Stimulated activated CD4-positive, alpha-beta T cell treated with anti-CD3 and anti-CD28 coated beads, Interleukin-12 subunit alpha, Interleukin-12 subunit beta, amount 100 ng/mL, for 24 hours (primary cell): ENCODE results near the gene PRR15.

ENCODE experiments used
- DNase-seq, 2 experiments: peaks; one replicate each; pipeline ENCODE4 v3.0.0-alpha.2; 2020; ENCODE audit warnings: low read depth in 2 of 2

Gene PRR15

DNA sequence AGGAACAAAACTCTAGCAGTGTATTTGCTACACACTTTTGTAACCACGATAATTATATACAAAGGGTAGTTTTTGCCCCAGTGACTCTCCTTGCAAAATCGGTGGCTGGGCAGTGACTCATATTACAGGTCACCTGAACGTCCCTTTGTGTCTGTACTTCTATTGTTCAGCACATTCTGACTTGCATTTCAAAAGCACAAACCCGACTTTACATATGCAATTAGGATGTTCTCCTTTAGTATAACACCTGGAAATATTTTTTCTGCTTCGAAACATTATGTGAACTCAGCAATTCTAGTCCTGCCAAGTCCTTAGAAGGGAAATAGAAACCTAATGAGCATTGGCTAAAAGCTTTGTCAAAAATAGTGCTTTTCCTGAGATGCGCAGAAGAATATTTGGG lies 6.0 kb downstream of the PRR15 start:
- no peak for DNase-seq

DNA sequence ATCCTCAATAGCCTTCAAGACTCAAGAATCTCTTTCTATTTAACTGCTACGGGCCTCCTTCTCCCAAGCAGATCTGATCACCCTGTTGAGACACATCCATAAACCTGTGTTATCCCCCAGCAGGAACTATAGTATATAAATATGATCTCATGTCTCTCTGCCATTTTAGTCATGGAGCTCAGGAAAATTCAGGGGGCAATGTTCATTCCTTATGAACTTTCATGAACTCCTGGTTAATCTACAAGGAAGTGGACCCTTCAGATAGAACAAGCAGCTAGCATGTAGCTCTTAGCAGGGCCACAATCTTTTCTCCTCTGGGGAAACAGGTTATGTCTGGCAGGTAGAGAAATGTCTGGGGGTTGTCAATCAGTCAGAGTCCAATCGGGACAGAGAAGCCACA lies 8.9 kb downstream of the PRR15 start:
- DNase-seq, result no peak

DNA sequence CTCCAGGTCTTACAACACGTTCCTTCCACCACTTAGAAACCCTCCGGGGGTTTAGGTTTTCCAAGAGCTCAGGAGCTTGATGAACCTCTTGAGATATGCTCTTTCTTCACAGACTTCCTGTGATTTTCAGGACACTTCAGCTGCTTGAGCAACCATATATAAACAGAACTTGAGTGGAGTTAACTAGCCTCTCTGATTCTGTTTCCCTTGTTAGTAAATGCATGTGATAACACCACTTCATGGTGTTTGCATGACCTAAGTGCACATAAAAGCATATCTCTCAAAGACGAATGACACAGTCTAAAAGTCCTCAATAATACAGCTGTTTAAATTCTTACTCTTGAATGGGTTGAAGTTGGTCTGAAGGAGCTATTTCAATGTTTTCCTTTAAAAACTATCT lies 9.9 kb downstream of the PRR15 start:
- no peak for DNase-seq

DNA sequence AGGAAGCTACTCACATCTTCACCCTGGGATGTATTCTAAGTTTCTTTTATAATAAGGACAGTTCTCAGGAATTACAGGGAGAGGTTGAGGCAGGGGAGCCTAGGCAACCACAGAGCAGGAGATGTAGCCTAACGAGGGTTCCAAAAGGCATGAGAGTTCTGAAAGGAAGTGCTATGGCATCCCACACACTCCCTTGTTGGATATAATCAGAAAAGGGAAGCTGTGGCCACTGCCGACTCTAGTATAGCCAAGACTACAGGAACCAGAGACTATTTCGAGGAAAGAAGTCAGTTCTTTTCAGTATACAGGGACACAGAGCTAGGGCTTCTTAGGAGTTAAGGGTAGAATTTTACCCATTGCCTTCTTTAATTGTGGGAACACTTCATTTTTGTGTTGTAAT lies 11.0 kb downstream of the PRR15 start:
- no peak for DNase-seq

DNA sequence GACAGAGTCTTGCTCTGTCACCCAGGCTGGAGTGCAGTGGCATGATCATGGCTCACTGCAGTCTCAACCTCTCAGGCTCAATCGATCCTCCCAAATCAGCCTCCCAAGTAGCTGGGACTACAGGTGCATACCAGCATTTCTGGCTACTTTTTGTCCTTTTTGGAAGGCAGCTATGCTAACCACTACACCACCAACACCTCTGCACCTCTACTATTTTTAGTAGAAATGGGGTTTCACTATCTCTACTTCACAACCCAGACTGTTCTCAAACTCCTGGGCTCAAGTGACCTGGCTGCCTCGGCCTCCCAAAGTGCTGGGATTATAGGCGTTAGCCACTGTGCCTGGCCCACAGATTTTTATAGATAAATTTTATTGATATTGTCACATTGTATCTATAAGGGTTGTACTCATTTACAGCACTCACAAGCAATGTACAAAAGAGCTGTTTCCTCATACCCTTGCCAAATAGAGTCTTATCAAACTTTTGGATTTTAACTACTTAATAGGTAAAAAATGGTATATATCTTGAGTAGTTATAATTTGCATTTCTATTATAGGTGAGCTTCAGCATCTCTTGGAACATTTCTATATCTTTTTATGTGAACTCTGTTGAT lies 23.7 kb downstream of the PRR15 start:
- no peak for DNase-seq

DNA sequence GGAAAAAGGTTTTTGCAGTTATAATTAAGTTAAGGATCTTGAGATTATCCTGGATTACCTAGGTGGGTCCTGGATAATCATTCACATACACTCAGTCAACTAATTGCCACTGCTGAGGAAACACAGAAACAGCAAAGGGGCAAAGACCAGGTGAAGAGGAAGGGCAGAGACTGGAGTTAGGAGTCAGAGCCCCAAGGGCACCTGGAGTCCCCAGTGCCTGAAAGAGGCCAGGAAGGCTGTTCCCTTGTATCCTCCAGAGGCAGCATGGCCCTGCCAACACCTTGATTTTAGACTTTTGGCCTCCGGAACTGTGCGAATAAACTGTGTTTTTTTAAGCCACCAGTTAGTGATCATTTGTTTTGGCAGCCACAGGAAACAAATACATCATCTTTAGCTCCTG lies 24.6 kb downstream of the PRR15 start:
- no peak for DNase-seq

DNA sequence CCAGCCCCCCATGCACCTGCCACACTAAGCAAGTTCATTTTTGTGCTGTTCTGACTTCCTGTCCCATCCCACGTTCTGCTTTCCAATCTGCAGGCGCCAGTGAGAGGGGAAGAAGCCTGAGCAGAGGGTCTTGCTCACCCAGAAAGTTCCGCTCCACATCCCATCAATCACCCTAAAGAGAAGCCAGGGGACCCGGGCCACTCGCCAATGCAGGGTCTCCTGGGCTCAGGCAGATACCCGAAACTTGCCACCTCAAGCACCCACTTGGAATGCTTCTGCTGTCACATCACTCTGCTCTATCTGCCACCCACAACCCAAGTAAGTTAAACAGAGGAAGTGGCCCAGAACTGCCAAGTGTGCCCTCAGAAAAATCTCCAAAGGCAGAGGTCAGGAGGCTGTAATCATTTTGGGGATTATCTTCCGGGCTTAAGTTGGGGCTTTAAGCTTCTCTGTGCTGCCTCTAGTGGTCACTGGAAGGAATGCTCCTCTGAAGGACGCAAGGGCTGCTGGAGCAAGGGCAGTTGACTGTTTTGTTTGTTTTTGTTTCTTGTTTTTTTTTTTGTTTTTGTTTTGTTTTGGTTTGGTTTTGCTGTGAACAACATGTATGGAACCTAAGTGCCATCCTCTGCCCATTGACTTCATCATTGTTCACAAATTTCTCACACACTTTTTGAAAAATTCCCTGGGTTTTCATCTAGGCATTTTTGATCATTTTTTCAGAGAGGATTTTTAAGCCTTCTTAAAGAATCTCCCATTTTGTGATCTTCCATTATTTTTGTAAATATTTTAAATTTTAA lies 25.5 kb downstream of the PRR15 start:
- no peak for DNase-seq

DNA sequence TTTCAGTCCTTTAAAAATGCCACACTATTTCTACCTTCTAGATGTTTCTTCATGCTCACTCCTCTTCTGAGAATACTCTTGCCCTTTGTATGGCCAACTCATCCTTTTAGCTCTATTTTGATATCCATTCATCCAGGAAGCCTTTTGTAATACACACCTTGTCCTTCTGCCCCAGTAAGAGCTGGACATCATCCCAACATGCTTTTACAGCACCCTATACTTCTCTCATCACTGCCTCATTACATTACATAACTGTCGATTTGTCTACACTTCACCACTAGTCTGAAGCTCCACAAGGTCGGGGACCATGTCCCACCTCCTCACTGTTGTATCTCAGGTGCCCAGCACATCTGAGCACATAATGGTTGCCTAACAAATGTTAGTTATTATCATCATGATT lies 29.2 kb downstream of the PRR15 start:
- no peak for DNase-seq

DNA sequence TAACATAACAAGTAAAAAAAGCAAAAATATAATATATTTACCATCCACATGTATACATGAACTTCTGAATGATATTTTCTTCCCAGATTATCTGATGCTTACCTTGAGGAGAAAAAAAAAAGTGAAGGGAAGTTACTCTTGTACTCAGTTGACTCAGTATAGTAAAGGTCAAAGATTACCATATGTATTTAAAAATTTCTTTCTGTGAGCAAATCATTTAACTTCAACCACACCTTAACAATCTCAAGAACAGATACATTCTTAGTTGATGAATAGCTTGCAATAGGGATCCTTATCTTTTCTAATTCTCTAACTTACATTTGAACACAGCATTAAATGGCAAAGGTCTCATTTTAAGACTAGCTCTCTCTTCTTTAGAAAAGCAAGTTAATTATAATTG lies 29.8 kb downstream of the PRR15 start:
- no peak for DNase-seq

DNA sequence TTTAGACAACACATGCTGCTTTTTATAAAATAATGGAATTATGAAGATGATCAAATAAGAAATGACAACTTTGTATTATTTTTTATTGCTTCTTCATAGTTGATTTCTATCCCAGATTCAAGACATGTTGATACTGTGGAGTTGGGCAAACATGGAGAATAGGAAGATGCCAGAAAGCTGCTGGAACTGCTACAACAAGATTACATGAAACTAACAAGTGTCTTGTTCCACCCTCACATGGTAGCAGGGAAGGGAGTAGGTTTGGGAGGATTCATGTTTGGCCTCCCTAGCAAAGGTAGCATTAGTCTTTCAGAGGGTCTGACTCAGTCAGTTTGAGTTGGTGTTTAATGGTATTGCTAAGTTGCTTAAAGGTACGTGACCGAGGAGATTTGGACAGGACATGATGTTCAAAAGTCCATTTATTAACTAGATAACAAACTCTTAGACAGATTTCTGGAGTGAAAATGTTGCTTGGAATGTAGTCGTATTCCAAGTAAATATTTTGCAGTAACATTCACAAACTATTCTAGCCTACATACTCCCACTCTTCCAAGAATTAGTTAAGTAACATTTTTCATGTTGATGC lies 33.1 kb downstream of the PRR15 start:
- DNase-seq, result no peak

DNA sequence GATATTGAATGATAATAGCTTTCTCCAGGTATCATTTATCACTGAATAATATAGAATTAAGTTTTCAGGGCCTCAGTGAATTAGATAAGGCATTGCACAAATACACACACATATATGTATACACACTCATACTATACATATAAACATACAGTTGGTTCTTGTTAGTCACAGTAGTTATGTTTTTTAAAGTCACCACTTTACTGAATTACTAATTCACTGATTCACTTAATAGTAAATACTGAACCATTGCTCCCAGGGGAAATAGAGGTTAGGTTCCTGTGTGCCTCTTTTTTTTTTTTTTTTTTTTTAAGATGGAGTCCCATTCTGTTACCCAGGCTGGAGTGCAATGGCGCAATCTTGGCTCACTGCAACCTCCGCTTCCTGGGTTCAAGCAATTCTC lies 33.6 kb downstream of the PRR15 start:
- no peak for DNase-seq

DNA sequence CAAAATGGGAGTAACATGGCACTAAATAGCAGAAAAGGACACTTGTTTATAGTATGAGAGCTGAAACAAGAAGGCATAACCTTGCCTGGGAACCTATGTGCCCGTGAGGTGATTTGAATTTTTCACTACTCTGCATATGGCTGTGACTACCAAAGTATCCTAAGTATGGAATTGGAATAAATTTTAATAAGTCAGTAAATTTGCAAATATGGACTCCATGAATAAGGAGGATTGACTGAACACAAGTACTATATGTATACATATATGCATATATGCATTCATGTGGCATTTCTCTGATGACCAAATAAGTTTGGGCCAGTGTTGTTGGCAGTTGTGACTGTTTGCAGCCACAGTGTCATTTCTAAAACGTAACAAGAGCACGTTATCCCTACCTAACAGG lies 34.5 kb downstream of the PRR15 start:
- no peak for DNase-seq

DNA sequence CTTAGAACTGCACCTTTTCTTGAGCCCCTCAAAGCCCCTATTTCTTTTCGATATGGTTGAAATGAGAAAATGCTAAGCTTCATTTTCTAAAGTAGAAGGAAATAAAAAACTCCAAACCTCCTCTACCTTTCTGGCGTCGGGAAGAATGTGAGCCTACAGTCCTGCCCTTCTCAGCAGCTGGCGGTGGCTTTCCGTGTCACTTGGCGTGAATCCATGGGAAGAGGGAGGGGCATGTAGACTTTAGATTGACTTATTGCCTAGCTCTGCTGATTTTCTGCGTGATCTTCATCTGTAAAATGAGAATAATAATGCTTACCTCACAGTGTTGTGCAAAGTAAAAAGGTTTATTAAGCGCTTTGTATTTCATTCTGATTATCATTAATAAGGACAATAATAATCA lies 35.0 kb downstream of the PRR15 start:
- no peak for DNase-seq

DNA sequence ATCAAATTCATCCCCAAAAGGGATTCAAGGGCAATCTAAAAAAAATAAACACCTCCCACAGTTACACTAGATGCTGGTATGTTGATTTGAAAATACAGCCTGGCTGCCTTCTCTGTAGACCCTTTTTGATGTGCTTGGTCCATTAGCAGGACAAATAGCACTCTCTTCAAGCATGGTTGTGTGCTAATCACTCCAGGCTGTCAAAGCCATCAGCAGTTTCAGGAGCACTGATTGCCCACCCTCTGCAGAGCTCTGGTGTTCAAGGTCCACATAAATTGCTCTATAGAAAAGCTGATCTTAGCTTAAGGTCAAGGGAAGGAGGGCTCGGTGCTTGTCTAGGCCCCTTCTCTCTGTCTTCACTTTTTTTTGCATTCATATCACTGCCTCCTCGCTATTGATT lies 35.4 kb downstream of the PRR15 start:
- no peak for DNase-seq

DNA sequence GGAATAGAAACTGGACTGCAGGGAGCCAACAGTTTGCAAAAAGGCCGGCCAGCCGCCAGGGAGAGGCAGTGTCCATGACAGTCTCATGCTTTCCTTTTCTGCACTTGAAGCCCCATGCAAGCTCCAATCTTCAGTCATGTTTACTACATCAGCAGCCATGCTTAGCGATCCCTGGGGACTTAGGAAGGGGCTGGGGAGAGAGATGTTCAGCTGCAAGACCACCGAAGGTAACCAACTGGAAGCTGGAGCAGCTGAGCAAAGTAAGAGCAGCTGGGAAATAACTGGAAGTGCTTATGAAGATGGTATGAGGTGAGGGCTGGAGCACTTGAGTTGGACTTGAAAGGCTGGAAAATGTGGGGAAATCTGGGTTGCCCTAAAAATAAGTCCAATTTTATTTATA lies 37.0 kb downstream of the PRR15 start:
- no peak for DNase-seq

DNA sequence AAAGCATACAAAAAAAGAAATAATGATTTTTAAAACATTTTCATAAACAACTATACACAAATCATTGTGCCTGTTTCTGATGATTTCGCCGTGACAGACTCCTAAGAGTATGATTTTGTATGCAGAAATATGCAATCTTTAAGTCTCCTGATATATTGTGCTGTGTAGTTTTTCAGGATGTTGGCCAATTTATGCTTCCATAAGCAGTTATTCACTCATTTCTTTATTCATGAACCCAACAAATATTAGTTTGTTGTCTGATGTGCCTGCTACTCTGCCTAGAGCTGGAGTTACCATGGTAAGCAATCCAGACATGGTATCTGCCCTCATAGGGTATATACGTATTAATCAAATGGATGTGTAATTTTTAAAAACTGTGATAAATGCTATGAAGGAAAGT lies 40.4 kb downstream of the PRR15 start:
- DNase-seq, result no peak

DNA sequence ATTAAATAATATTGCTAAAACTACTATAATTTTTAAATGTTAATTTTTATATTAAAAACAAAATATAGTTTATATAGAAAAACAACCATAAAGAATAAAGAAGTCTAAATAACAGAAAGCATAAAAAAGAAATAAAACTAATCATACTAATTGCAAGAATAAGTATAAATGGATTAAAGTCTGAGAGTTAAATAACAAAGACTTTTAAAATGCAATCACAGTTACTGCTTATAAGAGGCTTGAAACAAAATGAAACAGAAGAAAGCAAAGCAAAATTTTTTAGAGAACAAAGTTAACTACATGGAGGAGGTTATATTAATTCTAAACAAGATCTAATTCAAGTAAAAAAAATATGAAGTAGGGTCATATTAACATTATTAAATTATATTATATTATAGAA lies 41.1 kb downstream of the PRR15 start:
- no peak for DNase-seq

DNA sequence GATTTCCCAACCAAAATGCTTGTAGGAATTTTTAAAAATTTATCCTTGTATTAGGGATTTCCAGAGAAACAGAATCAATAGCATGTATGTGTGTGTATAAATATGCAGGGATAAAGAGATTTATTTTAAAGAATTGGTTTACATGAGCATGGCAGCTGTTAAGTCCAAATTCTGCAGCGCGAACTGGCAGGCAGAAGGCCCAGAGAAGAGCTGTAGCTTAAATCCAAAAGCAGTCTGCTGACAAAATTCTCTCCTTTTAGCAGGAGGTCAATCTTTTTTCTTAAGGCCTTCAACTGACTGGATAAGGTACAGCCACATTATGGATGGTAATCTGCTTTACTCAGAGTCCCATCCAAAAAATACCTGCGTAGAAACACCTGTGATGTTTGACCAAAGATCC lies 42.0 kb downstream of the PRR15 start:
- DNase-seq, result no peak

DNA sequence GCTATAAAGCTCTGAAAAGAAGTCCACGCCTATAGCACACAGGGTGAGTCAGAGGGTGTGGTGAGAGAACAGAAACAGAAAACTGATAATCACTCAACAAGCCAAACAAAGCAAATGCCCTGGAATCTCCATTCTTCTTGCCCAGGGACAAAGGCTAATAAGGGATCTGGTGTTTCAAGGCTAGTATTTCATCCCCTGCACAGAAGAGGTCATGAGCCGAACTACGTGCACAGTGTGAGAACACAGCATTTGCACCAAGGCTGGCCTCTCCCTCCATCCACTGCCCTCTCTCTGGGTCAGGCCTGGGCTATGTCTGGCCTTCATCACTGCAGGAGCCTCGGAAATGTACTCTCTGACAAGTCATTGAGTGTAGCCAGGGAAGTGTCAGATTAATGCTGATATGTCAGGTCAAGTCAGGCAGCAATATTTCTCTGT lies 42.7 kb downstream of the PRR15 start:
- no peak for DNase-seq

DNA sequence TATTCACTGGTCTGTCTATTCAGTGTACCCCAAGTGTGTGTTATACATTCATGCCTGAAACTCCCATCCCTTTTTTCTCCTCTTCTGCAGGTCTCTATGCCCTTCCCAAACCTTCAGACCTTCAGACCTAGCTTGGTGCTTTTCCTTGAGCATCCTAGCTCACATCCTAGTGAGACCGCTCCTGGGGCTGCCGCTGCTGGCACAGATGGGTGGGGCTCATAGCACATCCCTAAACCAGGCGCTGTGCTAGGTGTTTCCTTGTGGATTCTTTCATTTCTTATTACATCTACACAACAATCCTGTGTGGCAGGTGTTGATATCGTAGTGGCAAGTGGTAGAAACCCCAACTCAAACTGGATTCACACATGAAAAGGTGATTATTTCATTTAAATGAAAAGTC lies 43.2 kb downstream of the PRR15 start:
- no peak for DNase-seq

DNA sequence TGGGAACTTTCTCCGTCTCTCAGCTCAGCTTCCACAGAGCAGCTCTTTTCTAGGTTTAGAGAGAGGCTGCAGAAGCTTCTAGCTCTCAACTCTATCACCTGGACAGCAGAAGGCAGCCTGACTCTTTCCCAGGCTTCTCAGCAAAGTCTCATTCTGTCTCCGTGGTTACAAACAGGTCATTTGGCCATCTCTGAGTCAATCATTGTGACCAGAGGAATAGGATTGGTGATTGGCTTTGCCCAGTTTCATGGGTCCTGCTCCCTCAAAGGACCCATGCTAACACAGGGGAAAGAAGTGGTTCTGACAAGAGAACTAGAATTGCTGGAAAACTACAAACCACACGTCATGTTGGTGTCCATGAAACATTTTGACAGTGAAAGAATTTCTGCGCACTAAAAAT lies 43.6 kb downstream of the PRR15 start:
- no peak for DNase-seq

DNA sequence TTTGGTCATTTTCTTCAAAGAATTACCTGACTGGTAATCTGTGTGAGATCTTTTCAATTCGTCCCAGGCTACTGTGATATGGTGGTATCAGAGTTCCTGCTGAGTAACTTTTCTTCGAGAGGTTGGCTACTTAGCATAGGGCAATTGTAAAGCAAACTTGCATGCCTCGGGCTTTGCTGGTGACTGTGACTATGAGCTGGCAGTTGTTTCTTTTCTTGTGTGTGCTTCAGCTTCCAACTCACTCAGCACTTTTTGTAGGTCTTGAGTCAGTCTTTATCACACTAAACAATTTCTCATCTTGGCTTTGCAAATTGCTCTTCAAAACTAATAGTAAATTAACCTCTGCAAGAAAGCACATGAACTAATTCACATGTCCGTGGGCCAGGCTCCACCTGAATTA lies 44.3 kb downstream of the PRR15 start:
- no peak for DNase-seq
